Subcutaneous adipose tissue (tissue), 4 donors: ENCODE measurements around the gene MRPL50. TPM values are rescaled to one million over a fixed set of nuclear protein-coding genes. Genes with fewer than 3 reads are reported as not detected.

ENCODE experiments used
- total RNA-seq, 4 donors: library from RNA; depleted of rRNA; stranded (reverse); fragments of >200 nt; gene quantifications; one replicate each; pipeline ENCODE4 v1.1.0, GENCODE V29; 2016
- TF ChIP-seq, protein P1 (sequence below): fragments of 450-650 bp; IDR thresholded peaks from one replicate; pipeline ENCODE4 v1.5.1; 2016; ENCODE audit warnings: low read depth, mild to moderate bottlenecking, control low read depth, antibody characterized with exemption, moderate library complexity

The MRPL50 gene
- total RNA-seq, 4 donors from 2014 or later: 7.3 to 17.9 (median 8.1) TPM

DNA sequence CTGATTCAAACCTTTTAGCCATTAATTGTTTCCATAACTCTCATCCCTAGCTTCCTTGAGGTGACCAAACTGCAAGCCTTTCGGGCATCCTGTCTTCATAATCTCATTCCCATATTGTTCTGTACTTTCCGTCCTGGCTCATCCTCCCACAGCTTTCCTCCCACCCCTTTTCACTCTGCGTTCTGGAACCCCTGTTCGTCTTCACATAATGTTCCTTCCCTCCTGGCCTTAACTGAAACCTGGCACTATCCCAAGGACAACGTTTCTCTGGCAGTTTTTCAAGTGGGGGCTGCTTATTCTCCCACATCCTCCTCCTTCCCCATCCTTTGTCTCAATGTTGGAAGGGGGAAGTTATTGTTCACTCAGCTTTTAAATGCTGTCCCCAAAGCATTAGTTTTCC is 1.7 kb upstream of the MRPL50 start:
- TF ChIP-seq, protein P1, sequence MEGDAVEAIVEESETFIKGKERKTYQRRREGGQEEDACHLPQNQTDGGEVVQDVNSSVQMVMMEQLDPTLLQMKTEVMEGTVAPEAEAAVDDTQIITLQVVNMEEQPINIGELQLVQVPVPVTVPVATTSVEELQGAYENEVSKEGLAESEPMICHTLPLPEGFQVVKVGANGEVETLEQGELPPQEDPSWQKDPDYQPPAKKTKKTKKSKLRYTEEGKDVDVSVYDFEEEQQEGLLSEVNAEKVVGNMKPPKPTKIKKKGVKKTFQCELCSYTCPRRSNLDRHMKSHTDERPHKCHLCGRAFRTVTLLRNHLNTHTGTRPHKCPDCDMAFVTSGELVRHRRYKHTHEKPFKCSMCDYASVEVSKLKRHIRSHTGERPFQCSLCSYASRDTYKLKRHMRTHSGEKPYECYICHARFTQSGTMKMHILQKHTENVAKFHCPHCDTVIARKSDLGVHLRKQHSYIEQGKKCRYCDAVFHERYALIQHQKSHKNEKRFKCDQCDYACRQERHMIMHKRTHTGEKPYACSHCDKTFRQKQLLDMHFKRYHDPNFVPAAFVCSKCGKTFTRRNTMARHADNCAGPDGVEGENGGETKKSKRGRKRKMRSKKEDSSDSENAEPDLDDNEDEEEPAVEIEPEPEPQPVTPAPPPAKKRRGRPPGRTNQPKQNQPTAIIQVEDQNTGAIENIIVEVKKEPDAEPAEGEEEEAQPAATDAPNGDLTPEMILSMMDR: no peak

DNA sequence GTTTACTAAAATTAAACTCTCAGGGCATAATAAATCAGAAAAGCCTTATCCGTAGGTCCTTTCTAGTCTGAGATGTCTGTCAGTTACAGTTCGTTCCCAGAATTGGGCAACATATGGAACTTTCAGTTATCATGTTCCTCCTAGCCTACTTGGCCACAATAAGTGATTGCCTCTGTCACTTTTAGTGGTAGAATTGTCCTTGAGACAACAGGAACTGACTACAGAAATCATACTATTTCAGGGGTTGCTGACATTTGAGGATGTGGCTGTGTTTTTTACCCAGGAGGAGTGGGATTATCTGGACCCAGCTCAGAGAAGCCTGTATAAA is 1.2 kb upstream of the MRPL50 start:
- TF ChIP-seq, protein P1: no peak

DNA sequence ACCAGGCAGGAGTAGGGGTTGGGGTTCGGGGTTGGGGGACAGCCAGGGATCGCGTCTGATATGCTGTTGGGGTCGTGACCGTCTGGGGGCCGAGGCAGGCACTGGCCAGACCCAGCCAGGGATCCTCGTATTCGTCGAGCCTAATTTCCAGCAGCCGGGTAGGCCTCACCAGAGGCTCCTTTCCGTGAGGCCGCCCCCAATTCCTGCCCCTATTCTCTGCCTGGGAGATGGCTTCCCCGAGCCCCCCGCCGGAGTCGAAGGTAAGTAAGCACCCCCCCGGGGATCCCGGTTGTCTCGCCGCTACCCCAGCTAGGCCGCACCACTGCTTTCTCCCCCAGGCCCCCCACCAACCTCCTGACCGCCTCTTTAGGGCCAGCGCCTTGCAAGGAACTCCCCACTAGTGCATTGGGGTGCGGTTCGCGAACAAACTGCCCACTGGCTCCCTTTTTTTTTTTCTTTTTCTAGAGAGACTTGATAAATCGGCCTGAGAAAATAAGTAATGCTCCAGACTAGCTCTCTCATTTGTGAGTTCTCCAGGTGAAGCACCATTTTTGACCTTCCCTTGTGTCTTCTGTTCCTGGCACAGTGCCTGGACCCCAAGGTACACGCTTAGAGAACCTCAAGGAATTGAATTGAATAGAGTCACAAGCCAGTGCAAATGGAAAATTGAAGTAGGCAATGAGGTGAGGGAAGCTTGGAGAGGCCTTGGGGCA is 668 bp upstream of the MRPL50 start:
- TF ChIP-seq, protein P1: no peak

DNA sequence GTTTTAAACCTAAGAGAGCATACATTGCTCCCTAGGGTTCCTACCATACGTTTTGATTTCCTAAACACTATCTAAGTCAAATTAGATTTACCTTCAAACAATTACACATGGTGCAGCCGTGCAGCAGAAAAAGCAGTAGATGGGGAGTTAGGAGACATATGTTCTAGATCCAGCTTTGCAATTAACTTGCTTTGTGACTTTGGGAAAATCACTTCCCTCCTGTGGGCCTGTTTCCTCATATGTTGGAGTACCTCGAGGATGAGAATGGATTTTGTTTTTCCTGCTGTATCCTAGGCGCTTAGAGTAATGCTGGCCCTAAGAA is 711 bp downstream of the MRPL50 start:
- TF ChIP-seq, protein P1: no peak

DNA sequence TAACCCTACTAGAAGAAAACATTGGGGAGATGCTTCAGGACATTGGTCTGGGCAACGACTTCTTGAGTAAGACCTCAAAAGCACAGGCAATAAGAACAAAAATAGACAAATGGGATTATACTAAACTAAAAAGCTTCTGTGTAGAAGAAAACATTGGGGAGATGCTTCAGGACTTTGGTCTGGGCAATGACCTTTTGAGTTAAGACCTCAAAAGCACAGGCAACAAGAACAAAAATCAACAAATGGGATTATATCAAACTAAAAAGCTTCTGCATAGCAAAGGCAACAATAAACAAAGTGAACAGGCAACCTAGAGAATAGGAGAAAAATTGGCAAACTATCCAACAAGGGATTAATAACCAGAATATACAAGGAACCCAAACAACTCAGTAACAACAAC is 3.7 kb downstream of the MRPL50 start:
- TF ChIP-seq, protein P1: no peak

DNA sequence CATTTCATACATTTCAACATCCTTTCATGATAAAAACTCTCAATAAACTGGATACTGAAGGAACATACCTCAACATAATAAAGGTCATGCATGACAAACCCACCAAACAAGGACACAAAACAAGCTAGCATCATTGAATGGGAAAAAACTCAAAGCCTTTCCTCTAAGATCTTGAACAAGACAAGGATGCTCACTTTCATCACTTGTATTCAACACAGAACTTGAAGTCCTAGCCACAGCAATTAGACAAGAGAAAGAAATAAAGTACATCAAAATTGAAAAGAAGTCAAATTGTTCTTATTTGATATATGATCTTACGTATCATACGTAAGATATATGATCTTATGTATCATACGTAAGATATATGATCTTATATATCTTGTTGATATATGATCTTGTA is 5.3 kb downstream of the MRPL50 start:
- TF ChIP-seq, protein P1: no peak

DNA sequence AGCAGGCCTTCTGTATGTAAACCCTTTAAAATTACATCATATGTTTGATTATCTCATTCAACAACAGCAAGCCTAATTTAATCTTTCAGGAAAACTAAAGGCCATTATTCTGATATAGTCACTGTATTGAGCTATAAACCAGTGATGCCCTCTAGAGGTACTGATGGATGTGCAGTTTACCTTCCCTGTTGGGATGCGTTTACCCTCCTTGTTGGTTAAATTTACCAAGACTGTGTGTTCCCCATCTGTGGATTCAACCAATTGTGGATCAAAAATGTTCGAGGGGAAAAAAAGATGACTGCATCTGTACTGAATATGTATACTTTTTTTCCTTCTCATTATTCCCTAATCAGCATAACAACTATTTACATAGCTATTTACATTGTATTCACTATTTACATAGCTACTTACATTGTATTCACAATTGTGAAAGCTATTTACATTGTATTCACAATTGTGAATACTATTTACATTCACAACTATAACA is 9.9 kb downstream of the MRPL50 start:
- TF ChIP-seq, protein P1: no peak
